GM12878 (cell line): ENCODE results near the gene IDI1. TPM values are rescaled to one million over a fixed set of nuclear protein-coding genes. Genes with fewer than 3 reads are reported as not detected.
A peak's percentile ranks its signal among the peaks of the same experiment; 100 is the strongest.

Experiments used
- ATAC-seq: fragments of 200-7000 bp; cut with Tn5 transposase; 3 replicates; pipeline ENCODE4 v1.9.1; 2020; ENCODE audit warnings: mild to moderate bottlenecking, moderate library complexity
- BruUV-seq: library from RNA; stranded (reverse); fragments of 400-500 nt; replicated peaks from 2 replicates; lab custom pipeline; 2021; lab: Mats Ljungman, UMichigan
- CTCF ChIA-PET: fragments of 300-600 bp; sonication (Branson Sonifier 250); formaldehyde crosslinking; extraction: SDS; loops from one replicate; lab custom pipeline; 2021; ENCODE audit warnings: inconsistent platforms; lab: Yijun Ruan, JAX
- POLR2A ChIA-PET: fragments of 350-600 bp; formaldehyde crosslinking; extraction: SDS; loops from one replicate; lab custom pipeline; 2021; ENCODE audit warnings: inconsistent platforms; lab: Charles Lee
- RAD21 ChIA-PET: fragments of 300-600 bp; sonication (Branson Sonifier 250); formaldehyde crosslinking; loops from one replicate; lab custom pipeline; 2023; ENCODE audit warnings: antibody characterized with exemption; ENCODE audit not compliant: unreplicated experiment; lab: Charles Lee
- SMC1A ChIA-PET: fragments of 300-600 bp; sonication (Branson Sonifier 250); formaldehyde crosslinking; loops from one replicate; lab custom pipeline; 2023; ENCODE audit not compliant: unreplicated experiment, uncharacterized antibody; lab: Charles Lee
- DNase-seq: peaks from one replicate; pipeline ENCODE4 v3.0.0-alpha.2; 2011; ENCODE audit warnings: low read depth, low spot score
- FAIRE-seq: peaks from 3 replicates; lab custom pipeline; 2011; peaks lifted over from hg19 to GRCh38; lab: Jason Lieb, UNC
- H2AFZ ChIP-seq: 2 replicates; pipeline ENCODE4 v1.6.0; 2011; ENCODE audit warnings: low read depth, low read length, control low read depth; ENCODE audit not compliant: control insufficient read depth
- H3K27ac ChIP-seq: 2 replicates; pipeline ENCODE4 v1.5.1; 2011; ENCODE audit warnings: control low read depth; ENCODE audit not compliant: control insufficient read depth, insufficient read depth
- H3K27me3 ChIP-seq, 2 experiments: replicated peaks in 1 of 2; 2 replicates each; pipeline versions ENCODE4 v1.6.0 to v1.6.1; 2011; ENCODE audit warnings: low read length in 1 of 2; ENCODE audit not compliant: control insufficient read depth in 2 of 2, insufficient read depth in 2 of 2
- H3K36me3 ChIP-seq, 2 experiments: 2 replicates each; pipeline ENCODE4 v1.5.1; 2011; ENCODE audit warnings: low read length in 1 of 2; ENCODE audit not compliant: control insufficient read depth in 2 of 2, insufficient read depth in 2 of 2
- H3K4me1 ChIP-seq: 2 replicates; pipeline ENCODE4 v1.6.1; 2011; ENCODE audit warnings: mild to moderate bottlenecking, low read length, moderate library complexity, mixed read lengths; ENCODE audit not compliant: control insufficient read depth, insufficient read depth
- H3K4me2 ChIP-seq: 2 replicates; pipeline ENCODE4 v1.6.0; 2011; ENCODE audit warnings: control low read depth; ENCODE audit not compliant: control insufficient read depth, insufficient read depth
- H3K4me3 ChIP-seq: fragments of 200-600 bp; sonication (generic); 2 replicates; pipeline ENCODE4 v1.5.1; 2016
- H3K79me2 ChIP-seq: 2 replicates; pipeline ENCODE4 v1.6.0; 2011; ENCODE audit warnings: low read length; ENCODE audit not compliant: control insufficient read depth, insufficient read depth
- H3K9ac ChIP-seq: 2 replicates; pipeline ENCODE4 v1.8.0; 2011; ENCODE audit warnings: low read length, control low read depth, mixed read lengths; ENCODE audit not compliant: control insufficient read depth, insufficient read depth
- H3K9me3 ChIP-seq: replicated peaks from 3 replicates; pipeline ENCODE4 v1.5.1; 2011; ENCODE audit warnings: mild to moderate bottlenecking, low read length; ENCODE audit not compliant: control insufficient read depth, insufficient read depth
- H4K20me1 ChIP-seq: 2 replicates; pipeline ENCODE4 v1.6.0; 2011; ENCODE audit not compliant: control insufficient read depth, insufficient read depth
- CBFB ChIP-seq: IDR thresholded peaks from 2 replicates; pipeline ENCODE4 v1.6.1; 2016; ENCODE audit warnings: antibody characterized with exemption, low read depth
- CEBPB ChIP-seq, 2 experiments: fragments of 150-350 bp in 1 of 2; IDR thresholded peaks; 2 replicates each; pipeline ENCODE4 v1.6.1; 2012 to 2014; ENCODE audit warnings: low read depth in 2 of 2, low read length in 2 of 2, borderline replicate concordance in 1 of 2, inconsistent platforms in 1 of 2
- CREM ChIP-seq: IDR thresholded peaks from 2 replicates; pipeline ENCODE4 v1.6.1; 2014; ENCODE audit warnings: antibody characterized with exemption, low read depth
- EED ChIP-seq: sonication (generic); IDR thresholded peaks from 2 replicates; pipeline ENCODE4 v1.6.1; 2016; ENCODE audit warnings: antibody characterized with exemption, low read depth
- FOXM1 ChIP-seq: IDR thresholded peaks from 2 replicates; pipeline ENCODE4 v1.6.1; 2012; ENCODE audit warnings: low read depth, mild to moderate bottlenecking, inconsistent platforms, low read length, moderate library complexity
- GABPA ChIP-seq: IDR thresholded peaks from 2 replicates; pipeline ENCODE4 v1.6.1; 2014; ENCODE audit warnings: antibody characterized with exemption, low read depth, mild to moderate bottlenecking, inconsistent platforms
- IRF4 ChIP-seq: IDR thresholded peaks from 2 replicates; pipeline ENCODE4 v1.6.1; 2011; ENCODE audit warnings: low read depth, low read length
- JUNB ChIP-seq: IDR thresholded peaks from 2 replicates; pipeline ENCODE4 v1.6.1; 2016; ENCODE audit warnings: antibody characterized with exemption, mild to moderate bottlenecking
- MEF2A ChIP-seq: IDR thresholded peaks from 2 replicates; pipeline ENCODE4 v1.6.1; 2011; ENCODE audit warnings: low read depth, mild to moderate bottlenecking, low read length, moderate library complexity; ENCODE audit not compliant: insufficient read depth
- NFIC ChIP-seq: IDR thresholded peaks from 2 replicates; pipeline ENCODE4 v1.6.1; 2012; ENCODE audit warnings: low read depth, mild to moderate bottlenecking, inconsistent platforms, low read length, moderate library complexity
- NR2C1 ChIP-seq: fragments of 450-650 bp; IDR thresholded peaks from 2 replicates; pipeline ENCODE4 v1.6.1; 2017; ENCODE audit warnings: antibody characterized with exemption, mild to moderate bottlenecking, moderate library complexity
- PML ChIP-seq: IDR thresholded peaks from 2 replicates; pipeline ENCODE4 v1.6.1; 2012; ENCODE audit warnings: low read length, inconsistent platforms
- POU2F2 ChIP-seq: IDR thresholded peaks from 3 replicates; pipeline ENCODE4 v1.6.1; 2011; ENCODE audit warnings: low read depth, mild to moderate bottlenecking, low read length, borderline replicate concordance
- RELA ChIP-seq: fragments of 450-650 bp; IDR thresholded peaks from 2 replicates; pipeline ENCODE4 v1.8.0; 2014; ENCODE audit warnings: borderline replicate concordance; ENCODE audit not compliant: partially characterized antibody
- SMAD5 ChIP-seq: IDR thresholded peaks from 2 replicates; pipeline ENCODE4 v1.6.1; 2016; ENCODE audit warnings: antibody characterized with exemption, low read depth
- SP1 ChIP-seq: IDR thresholded peaks from one replicate; pipeline ENCODE4 v1.6.1; 2011; ENCODE audit warnings: low read depth, low read length
- TCF12 ChIP-seq: IDR thresholded peaks from 2 replicates; pipeline ENCODE4 v1.6.1; 2011; ENCODE audit warnings: low read depth, mild to moderate bottlenecking, low read length
- TCF7 ChIP-seq: IDR thresholded peaks from 2 replicates; pipeline ENCODE4 v1.6.1; 2014; ENCODE audit warnings: antibody characterized with exemption, borderline replicate concordance
- ZBED1 ChIP-seq: IDR thresholded peaks from 2 replicates; pipeline ENCODE4 v1.6.1; 2016; ENCODE audit warnings: borderline replicate concordance
- WGBS: methylation state at CpG from one replicate; pipeline ENCODE4 v1.1.6; 2016; ENCODE audit warnings: low lambda C conversion rate; ENCODE audit not compliant: insufficient replicate concordance, insufficient coverage; ENCODE audit errors: missing lambda C conversion rate; 5-methylcytosine and 5-hydroxymethylcytosine counted together
- in situ Hi-C: fragments of 300-500 bp; cut with MboI; formaldehyde crosslinking; loops from 9 replicates; pipeline ENCODE4 v1.14.3; 2018; ENCODE audit warnings: mixed read lengths
- intact Hi-C: fragments of 100-400 bp; cut with micrococcal nuclease; formaldehyde crosslinking; loops from one replicate; pipeline ENCODE4 v1.14.2; 2022; ENCODE audit not compliant: unreplicated experiment
- polyA plus RNA-seq, 11 experiments: library from polyadenylated mRNA; depleted of rRNA in 4 of 11; unstranded in 6 of 11; stranded (reverse) in 5 of 11; fragments of >200 nt; fragmentation: Nextera tagmentation in 4 of 11; fragmentation: Illumina TruSeq in 1 of 11; extraction: Ambion mirVana in 4 of 11; extraction: Trizol in 1 of 11; gene quantifications; 1 replicate in 1 of 11; 2 replicates in 10 of 11; pipeline versions ENCODE4 v1.2.1 to v1.2.3, GENCODE V29; 2011 to 2016; ENCODE audit warnings: inconsistent platforms in 2 of 11, missing spikeins in 2 of 11, low read depth in 1 of 11
- total RNA-seq, 4 experiments: library from RNA; depleted of rRNA in 3 of 4; stranded (reverse); fragments of >200 nt in 3 of 4; fragmentation: Illumina TruSeq in 1 of 4; extraction: Trizol in 1 of 4; gene quantifications; 2 replicates each; pipeline versions ENCODE4 v1.2.1 to v1.2.3, GENCODE V29; 2013 to 2021
- TF ChIP-seq, protein P1 (sequence below): fragments of 450-650 bp; IDR thresholded peaks from 2 replicates; pipeline ENCODE4 v1.6.1; 2017; ENCODE audit warnings: mild to moderate bottlenecking, low read depth, inconsistent platforms; ENCODE audit not compliant: poor library complexity, severe bottlenecking
- TF ChIP-seq, protein P2 (sequence below): IDR thresholded peaks from 2 replicates; pipeline ENCODE4 v1.6.1; 2012; ENCODE audit warnings: low read depth, low read length, improper control_type of control experiment

Gene IDI1
- total and polyA plus RNA-seq, 10 of the 15 experiments (the other 5 are each of a cell fraction or from before 2014, with no cell fraction given): 85.5 to 223 (median 157) TPM

DNA sequence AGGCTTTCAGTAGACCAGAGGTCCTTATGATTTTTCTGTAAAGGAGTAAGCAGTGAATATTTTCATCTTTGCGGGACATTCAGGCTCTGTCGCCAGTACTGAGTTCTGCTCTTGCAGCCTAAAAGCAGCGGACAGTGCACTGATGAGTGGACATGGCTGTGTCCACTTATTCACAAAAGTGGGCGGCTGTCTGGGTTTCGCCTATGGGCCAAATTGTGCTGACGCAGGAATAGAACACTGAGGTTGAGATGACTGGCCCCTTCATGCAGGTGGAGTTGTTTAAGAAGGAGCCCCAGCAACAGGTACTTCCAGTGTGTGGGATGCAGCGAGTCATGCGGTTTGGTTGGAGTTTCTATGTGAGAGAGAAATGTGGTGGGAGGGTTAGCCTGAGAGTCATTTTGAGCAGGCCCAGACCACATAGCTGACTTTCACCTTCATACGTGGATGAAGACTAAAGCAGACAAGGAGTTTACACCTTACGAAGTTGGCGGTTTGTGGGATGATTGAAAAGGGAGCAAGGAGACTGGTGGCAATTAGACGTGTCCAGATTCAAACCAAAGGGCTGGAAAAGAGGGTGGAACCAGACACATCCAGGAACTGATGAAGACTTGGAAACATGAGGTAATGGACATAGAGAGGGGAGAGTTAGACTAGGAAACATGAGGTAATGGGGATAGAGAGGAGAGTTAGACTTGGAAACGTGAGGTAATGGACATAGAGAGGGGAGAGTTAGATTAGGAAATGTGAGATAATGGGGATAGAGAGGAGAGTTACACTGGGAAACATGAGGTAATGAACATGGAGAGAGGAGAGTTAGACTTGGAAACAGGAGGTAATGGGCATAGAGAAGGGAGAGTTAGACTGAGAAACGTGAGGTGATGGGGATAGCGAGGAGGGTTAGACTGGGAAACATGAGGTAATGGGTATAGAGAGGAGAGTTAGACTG, 45.5 kb upstream of the IDI1 start:
- Histone ChIP-seq H3K36me3 (peaks cover 22 to 23% of the 10 kb centered on the region in 2 experiments; a peak in 3 of 4 replicates), H3K9me3 (no peaks in the 10 kb centered on the region), H3K27me3 (no peaks in the 10 kb centered on the region), H3K4me1 (peaks cover 7% of the 10 kb centered on the region; the same call in 1 of the 2 replicates), H3K27ac (no peak overlapping the region), H4K20me1 (no peaks in the 10 kb centered on the region), H3K79me2 (no peaks in the 10 kb centered on the region), H3K4me3 (no peak overlapping the region), H2AFZ (no peak overlapping the region), H3K9ac (no peak overlapping the region), H3K4me2 (no peak overlapping the region)
- FAIRE-seq (peak; percentile 68), DNase-seq (peak; percentile 3), ATAC-seq (peak; percentile 28; the same call in 1 of the 3 replicates)
- BruUV-seq: no TSS peak
- intact Hi-C loops: no loop called here
- in situ Hi-C loops: no loop called here
- SMC1A ChIA-PET: no interaction called here
- CTCF ChIA-PET: no interaction called here
- 77% methylated on average over 15 of the region's 15 CpGs for whole genome bisulfite sequencing
- POLR2A ChIA-PET: no interaction called here
- RAD21 ChIA-PET: no interaction called here
- TF ChIP-seq SP1 (peak; percentile 35), MEF2A (peak; percentile 62; the same call in 1 of the 2 replicates), TCF12 (peak; percentile 51; the same call in 1 of the 2 replicates), GABPA (0 out of 2 replicates have a peak, but pooled peaks have one; percentile 29), CBFB (peak; percentile 97), FOXM1 (peak; percentile 77), PML (0 out of 2 replicates have a peak, but pooled peaks have one; percentile 63), ZBED1 (peak; percentile 88), POU2F2 (0 out of 3 replicates have a peak, but pooled peaks have one; percentile 27), EED (peak; percentile 94), TCF7 (0 out of 2 replicates have a peak, but pooled peaks have one; percentile 48), IRF4 (peak; percentile 72; the same call in 1 of the 2 replicates), CREM (peak; percentile 89), RELA (no peak), JUNB (peak; percentile 92), CEBPB (IDR thresholded peaks at IDR 0.05; ENCODE audit: borderline replicate concordance in 1 of 2, low read depth in 2 of 2, low read length in 2 of 2) (no peak), SMAD5 (no peak), NR2C1 (no peak), NFIC (peak; percentile 88)
- TF ChIP-seq, protein P1, sequence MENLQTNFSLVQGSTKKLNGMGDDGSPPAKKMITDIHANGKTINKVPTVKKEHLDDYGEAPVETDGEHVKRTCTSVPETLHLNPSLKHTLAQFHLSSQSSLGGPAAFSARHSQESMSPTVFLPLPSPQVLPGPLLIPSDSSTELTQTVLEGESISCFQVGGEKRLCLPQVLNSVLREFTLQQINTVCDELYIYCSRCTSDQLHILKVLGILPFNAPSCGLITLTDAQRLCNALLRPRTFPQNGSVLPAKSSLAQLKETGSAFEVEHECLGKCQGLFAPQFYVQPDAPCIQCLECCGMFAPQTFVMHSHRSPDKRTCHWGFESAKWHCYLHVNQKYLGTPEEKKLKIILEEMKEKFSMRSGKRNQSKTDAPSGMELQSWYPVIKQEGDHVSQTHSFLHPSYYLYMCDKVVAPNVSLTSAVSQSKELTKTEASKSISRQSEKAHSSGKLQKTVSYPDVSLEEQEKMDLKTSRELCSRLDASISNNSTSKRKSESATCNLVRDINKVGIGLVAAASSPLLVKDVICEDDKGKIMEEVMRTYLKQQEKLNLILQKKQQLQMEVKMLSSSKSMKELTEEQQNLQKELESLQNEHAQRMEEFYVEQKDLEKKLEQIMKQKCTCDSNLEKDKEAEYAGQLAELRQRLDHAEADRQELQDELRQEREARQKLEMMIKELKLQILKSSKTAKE: no peak
- TF ChIP-seq, protein P2, sequence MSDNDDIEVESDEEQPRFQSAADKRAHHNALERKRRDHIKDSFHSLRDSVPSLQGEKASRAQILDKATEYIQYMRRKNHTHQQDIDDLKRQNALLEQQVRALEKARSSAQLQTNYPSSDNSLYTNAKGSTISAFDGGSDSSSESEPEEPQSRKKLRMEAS: no peak
